IMR-90 (cell line): ENCODE measurements around the gene KRT6B. TPM values are rescaled to one million over a fixed set of nuclear protein-coding genes. Genes with fewer than 3 reads are reported as not detected.

Experiments
- ATAC-seq: fragments of 200-7000 bp; cut with Tn5 transposase; 2 replicates; pipeline ENCODE4 v1.9.1; 2020; ENCODE audit warnings: low read depth, mild to moderate bottlenecking, moderate library complexity
- BruUV-seq: library from RNA; stranded (reverse); fragments of 400-500 nt; replicated peaks from 2 replicates; lab custom pipeline; 2021; lab: Mats Ljungman, UMichigan
- CTCF ChIA-PET: fragments of 300-600 bp; formaldehyde crosslinking; extraction: SDS; loops from one replicate; lab custom pipeline; 2021; ENCODE audit warnings: antibody characterized with exemption; lab: Yijun Ruan, JAX
- POLR2A ChIA-PET: fragments of 300-600 bp; sonication (Branson Sonifier 250); formaldehyde crosslinking; loops from one replicate; lab custom pipeline; 2022; ENCODE audit warnings: antibody characterized with exemption; ENCODE audit not compliant: unreplicated experiment; lab: Charles Lee
- DNase-seq: peaks from one replicate; pipeline ENCODE4 v3.0.0; 2013
- H2AFZ ChIP-seq: replicated peaks from 2 replicates; pipeline ENCODE3; 2013; ENCODE audit warnings: low read length, mild to moderate bottlenecking; ENCODE audit not compliant: poor library complexity
- H2AK5ac ChIP-seq: 2 replicates; pipeline ENCODE4 v1.6.1; 2013; ENCODE audit warnings: low read depth, low read length, inconsistent platforms
- H2AK9ac ChIP-seq: replicated peaks from 2 replicates; pipeline ENCODE3; 2013; ENCODE audit warnings: mild to moderate bottlenecking, low read depth, low read length, moderate library complexity; ENCODE audit not compliant: poor library complexity
- H2BK120ac ChIP-seq: 2 replicates; pipeline ENCODE4 v1.6.1; 2013; ENCODE audit warnings: low read depth, low read length, inconsistent platforms
- H2BK15ac ChIP-seq: 3 replicates; pipeline ENCODE4 v1.6.1; 2013; ENCODE audit warnings: low read depth, low read length, inconsistent platforms
- H2BK20ac ChIP-seq: 2 replicates; pipeline ENCODE4 v1.6.1; 2013; ENCODE audit warnings: low read depth, mild to moderate bottlenecking, inconsistent platforms, low read length, moderate library complexity
- H2BK5ac ChIP-seq: 2 replicates; pipeline ENCODE4 v1.6.1; 2013; ENCODE audit warnings: mild to moderate bottlenecking, low read depth, low read length, inconsistent platforms; ENCODE audit not compliant: poor library complexity, severe bottlenecking
- H3K14ac ChIP-seq: replicated peaks from 2 replicates; pipeline ENCODE4 v1.6.1; 2013; ENCODE audit warnings: low read depth, low read length, inconsistent platforms
- H3K18ac ChIP-seq: 2 replicates; pipeline ENCODE4 v1.6.1; 2013; ENCODE audit warnings: low read depth, low read length, control low read depth
- H3K23ac ChIP-seq: 2 replicates; pipeline ENCODE4 v1.6.1; 2013; ENCODE audit warnings: low read depth, low read length, inconsistent platforms
- H3K27ac ChIP-seq: 2 replicates; pipeline ENCODE4 v1.5.1; 2013; ENCODE audit warnings: mild to moderate bottlenecking, control low read depth, low read length; ENCODE audit not compliant: insufficient read depth
- H3K27me3 ChIP-seq: 2 replicates; pipeline ENCODE4 v1.6.1; 2013; ENCODE audit warnings: low read length; ENCODE audit not compliant: control insufficient read depth, insufficient read depth
- H3K36me3 ChIP-seq: 2 replicates; pipeline ENCODE4 v1.6.1; 2013; ENCODE audit warnings: low read length, mixed read lengths; ENCODE audit not compliant: control insufficient read depth, insufficient read depth
- H3K4ac ChIP-seq: 2 replicates; pipeline ENCODE4 v1.6.1; 2013; ENCODE audit warnings: low read depth, low read length, inconsistent platforms
- H3K4me1 ChIP-seq: 2 replicates; pipeline ENCODE4 v1.6.1; 2013; ENCODE audit warnings: low read length, mixed read lengths; ENCODE audit not compliant: control insufficient read depth, insufficient read depth
- H3K4me2 ChIP-seq: 2 replicates; pipeline ENCODE4 v1.6.1; 2013; ENCODE audit warnings: low read depth, mild to moderate bottlenecking, control low read depth, low read length, moderate library complexity
- H3K4me3 ChIP-seq: 2 replicates; pipeline ENCODE4 v1.5.1; 2013; ENCODE audit warnings: low read depth, mild to moderate bottlenecking, control low read depth, low read length, moderate library complexity; ENCODE audit not compliant: insufficient read depth
- H3K56ac ChIP-seq: 2 replicates; pipeline ENCODE4 v1.6.1; 2013; ENCODE audit warnings: low read length, inconsistent platforms; ENCODE audit not compliant: insufficient read depth; ENCODE audit errors: extremely low read depth
- H3K79me1 ChIP-seq, 2 experiments: 2 replicates each; pipeline ENCODE4 v1.6.1; 2013; ENCODE audit warnings: low read length in 2 of 2, inconsistent platforms in 1 of 2, low read depth in 1 of 2
- H3K9ac ChIP-seq: 2 replicates; pipeline ENCODE4 v1.6.1; 2013; ENCODE audit warnings: low read depth, low read length, control low read depth
- H3K9me1 ChIP-seq: 2 replicates; pipeline ENCODE4 v1.6.1; 2013; ENCODE audit warnings: low read length, inconsistent platforms; ENCODE audit not compliant: insufficient read depth
- H3K9me3 ChIP-seq: 2 replicates; pipeline ENCODE4 v1.6.1; 2013; ENCODE audit warnings: low read length; ENCODE audit not compliant: control insufficient read depth, insufficient read depth
- H4K20me1 ChIP-seq: 2 replicates; pipeline ENCODE4 v1.6.1; 2013; ENCODE audit warnings: low read length, inconsistent platforms; ENCODE audit not compliant: insufficient read depth
- H4K5ac ChIP-seq: 2 replicates; pipeline ENCODE4 v1.6.1; 2013; ENCODE audit warnings: mild to moderate bottlenecking, low read depth, low read length, control low read depth
- H4K8ac ChIP-seq, 2 experiments: 2 replicates each; pipeline ENCODE4 v1.6.1; 2013; ENCODE audit warnings: low read depth in 2 of 2, low read length in 2 of 2, control low read depth in 1 of 2, inconsistent platforms in 1 of 2
- H4K91ac ChIP-seq: 2 replicates; pipeline ENCODE4 v1.6.1; 2013; ENCODE audit warnings: low read depth, low read length, inconsistent platforms; ENCODE audit not compliant: insufficient read depth
- CEBPB ChIP-seq: IDR thresholded peaks from 2 replicates; pipeline ENCODE4 v1.6.1; 2012; ENCODE audit warnings: low read depth, low read length, improper control_type of control experiment
- CHD1 ChIP-seq: IDR thresholded peaks from 2 replicates; pipeline ENCODE4 v1.6.1; 2012; ENCODE audit warnings: low read depth, low read length, improper control_type of control experiment
- CTCF ChIP-seq: conservative IDR thresholded peaks from 2 replicates; pipeline ENCODE4 v1.5.1; 2012; ENCODE audit warnings: mild to moderate bottlenecking, low read depth, low read length, improper control_type of control experiment
- MXI1 ChIP-seq: IDR thresholded peaks from 2 replicates; pipeline ENCODE4 v1.6.1; 2012; ENCODE audit warnings: low read depth, mild to moderate bottlenecking, low read length, moderate library complexity, borderline replicate concordance
- POLR2A ChIP-seq: IDR thresholded peaks from 2 replicates; pipeline ENCODE4 v1.6.1; 2012; ENCODE audit warnings: mild to moderate bottlenecking, low read depth, low read length
- RAD21 ChIP-seq: IDR thresholded peaks from 2 replicates; pipeline ENCODE4 v1.6.1; 2012; ENCODE audit warnings: low read length, improper control_type of control experiment
- WGBS, 2 experiments: methylation state at CpG; one replicate each; pipeline versions ENCODE4 v1.1.5 to v1.1.7; 2013; ENCODE audit warnings: missing lambda C conversion rate in 2 of 2; ENCODE audit not compliant: insufficient read length in 1 of 2; ENCODE audit errors: extremely low coverage in 2 of 2; 5-methylcytosine and 5-hydroxymethylcytosine counted together
- dilution Hi-C: fragments of 300-500 bp; cut with HindIII; formaldehyde crosslinking; loops from one replicate; pipeline ENCODE4 v1.14.3; 2018; ENCODE audit warnings: low sequenced_read_pairs; ENCODE audit not compliant: unreplicated experiment
- in situ Hi-C: fragments of 300-500 bp; cut with MboI; formaldehyde crosslinking; loops from 3 replicates; pipeline ENCODE4 v1.14.3; 2019; ENCODE audit warnings: low sequenced_read_pairs, inconsistent platforms, mixed read lengths
- intact Hi-C: fragments of 100-400 bp; cut with micrococcal nuclease; formaldehyde crosslinking; loops from 2 replicates; pipeline ENCODE4 v1.10.0; 2022
- polyA plus RNA-seq, 3 experiments: library from polyadenylated mRNA; depleted of rRNA; stranded (reverse); fragments of >200 nt; gene quantifications; 2 replicates each; pipeline ENCODE4 v1.2.3, GENCODE V29; 2012; ENCODE audit warnings: low replicate concordance in 1 of 3
- total RNA-seq: library from RNA; depleted of rRNA; stranded (reverse); fragments of >200 nt; gene quantifications from 2 replicates; pipeline ENCODE4 v1.2.3, GENCODE V29; 2012

KRT6B gene
- total and polyA plus RNA-seq, 2 of the 4 experiments (the other 2 are of a cell fraction): not detected

DNA sequence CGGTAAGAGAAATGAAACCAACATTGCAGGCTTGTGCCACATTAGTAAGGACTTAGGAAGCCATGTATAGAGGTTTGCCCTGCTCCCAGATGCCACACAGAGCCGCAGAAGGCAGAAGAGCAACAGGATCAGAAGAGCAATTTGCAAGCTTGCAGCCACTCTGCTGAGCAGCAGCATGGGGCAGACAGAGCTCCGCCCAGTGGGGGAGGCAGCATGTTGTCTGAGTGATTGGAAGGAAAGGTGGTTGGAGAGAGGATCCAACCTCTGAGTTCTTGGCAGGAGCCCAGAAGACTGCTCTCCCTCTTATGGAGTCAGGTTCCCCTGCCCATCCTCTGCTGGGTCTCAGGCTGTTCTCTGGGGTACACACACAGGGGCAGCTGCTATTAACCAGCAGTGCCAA is 43.4 kb upstream of the KRT6B start:
- ChIA-PET POLR2A (no interaction called here), CTCF (no interaction called here)
- H2BK15ac ChIP-seq: no peak overlapping the region
- no peaks in the 10 kb centered on the region for H4K20me1 ChIP-seq
- no peak overlapping the region for H4K8ac ChIP-seq
- no peak overlapping the region for H2BK20ac ChIP-seq
- DNase-seq (no peak), ATAC-seq (no peak)
- H2AK5ac ChIP-seq: no peak overlapping the region
- no peak overlapping the region for H3K18ac ChIP-seq
- no TSS peak for BruUV-seq
- H4K5ac ChIP-seq: no peak overlapping the region
- H3K27me3 ChIP-seq: peaks cover 11% of the 10 kb centered on the region
- H3K27ac ChIP-seq: no peak overlapping the region
- no peak overlapping the region for H3K4me3 ChIP-seq
- WGBS, 2 experiments: no CpG with 5 or more reads among the region's 3 CpGs
- no peaks in the 10 kb centered on the region for H3K9me1 ChIP-seq
- H2BK5ac ChIP-seq: no peak overlapping the region
- no peak overlapping the region for H2BK120ac ChIP-seq
- in situ Hi-C loops (no loop called here), intact Hi-C loops (no loop called here), dilution Hi-C loops (no loop called here)
- H3K23ac ChIP-seq: no peak overlapping the region
- no peak overlapping the region for H3K56ac ChIP-seq
- no peak overlapping the region for H2AK9ac ChIP-seq
- H3K36me3 ChIP-seq: no peaks in the 10 kb centered on the region
- no peak for TF ChIP-seq POLR2A
- TF ChIP-seq CEBPB: no peak
- no peak for TF ChIP-seq RAD21
- no peak for TF ChIP-seq MXI1
- no peak for TF ChIP-seq CTCF
- no peak for TF ChIP-seq CHD1
- H3K4me1 ChIP-seq: no peaks in the 10 kb centered on the region
- H3K9me3 ChIP-seq: no peaks in the 10 kb centered on the region
- no peak overlapping the region for H3K4ac ChIP-seq
- H3K4me2 ChIP-seq: no peak overlapping the region
- no peak overlapping the region for H3K9ac ChIP-seq
- no peak overlapping the region for H3K14ac ChIP-seq
- H4K91ac ChIP-seq: no peak overlapping the region
- no peaks in the 10 kb centered on the region for H3K79me1 ChIP-seq
- H2AFZ ChIP-seq: no peak overlapping the region
